ENCODE data around the gene MPC1. TPM values are rescaled to one million over a fixed set of nuclear protein-coding genes. Genes with fewer than 3 reads are reported as not detected.

Gene MPC1
- polyA plus RNA-seq, 1 experiment = 20.0 TPM

- CTCF ChIA-PET = interaction anchor here (0.6 to 2.3 kb wide), 2 partner anchors 10 to 77 kb away, joined by 3 to 24 read pairs; no protein-coding TSS in a partner anchor
- Histone ChIP-seq H3K27me3 (ENCODE audit: control insufficient read depth, insufficient read depth, low read length) (no peaks in the 10 kb centered on the region), H3K4me3 (ENCODE audit: low read depth, low read length) (no peak overlapping the region), H3K27ac (ENCODE audit: low read depth, low read length) (no peak overlapping the region), H3K9me3 (ENCODE audit: control insufficient read depth, insufficient read depth, low read length) (no peaks in the 10 kb centered on the region)
- no peak for TF ChIP-seq CTCF (IDR thresholded peaks at IDR 0.05; ENCODE audit: low read depth, low read length)
- POLR2A ChIA-PET = no interaction called here
- DNase-seq (ENCODE audit: low read depth, low spot score) = no peak
These were observed 59.3 kb downstream of the MPC1 start for GRCh38 chr6:166323395-166323794.

GRCh38 chr6:166318649-166319600 lies 63.8 kb downstream of the MPC1 start:
- DNase-seq (ENCODE audit: low read depth, low spot score) = no peak
- TF ChIP-seq CTCF (IDR thresholded peaks at IDR 0.05; ENCODE audit: low read depth, low read length) = no peak
- ChIA-PET POLR2A (interaction anchor here (0.6 kb wide), 1 partner anchor 309 kb away, joined by 3 read pairs; no protein-coding TSS in a partner anchor), CTCF (interaction anchor here (0.5 to 1.5 kb wide), 4 partner anchors 19 to 82 kb away, joined by 4 to 7 read pairs (median 5); no protein-coding TSS in a partner anchor)
- no peak overlapping the region for H3K27ac ChIP-seq (ENCODE audit: low read depth, low read length)
- no peak overlapping the region for H3K4me3 ChIP-seq (ENCODE audit: low read depth, low read length)
- no peaks in the 10 kb centered on the region for H3K9me3 ChIP-seq (ENCODE audit: control insufficient read depth, insufficient read depth, low read length)
- no peaks in the 10 kb centered on the region for H3K27me3 ChIP-seq (ENCODE audit: control insufficient read depth, insufficient read depth, low read length)

- Histone ChIP-seq H3K27me3 (ENCODE audit: control insufficient read depth, insufficient read depth, low read length) (no peaks in the 10 kb centered on the region), H3K27ac (ENCODE audit: low read depth, low read length) (no peak overlapping the region), H3K9me3 (ENCODE audit: control insufficient read depth, insufficient read depth, low read length) (no peaks in the 10 kb centered on the region), H3K4me3 (ENCODE audit: low read depth, low read length) (no peak overlapping the region)
- POLR2A ChIA-PET = interaction anchor here (0.9 kb wide), 1 partner anchor 9 kb away, joined by 3 read pairs; no protein-coding TSS in a partner anchor
- CTCF ChIA-PET = interaction anchor here (0.5 kb wide), 1 partner anchor 18 kb away, joined by 7 read pairs; no protein-coding TSS in a partner anchor
- DNase-seq (ENCODE audit: low read depth, low spot score) = no peak
- no peak for TF ChIP-seq CTCF (IDR thresholded peaks at IDR 0.05; ENCODE audit: low read depth, low read length)
These were observed 64.5 kb downstream of the MPC1 start for GRCh38 chr6:166318227-166318626.

- no peak overlapping the region for H3K27ac ChIP-seq (ENCODE audit: low read depth, low read length)
- no peak overlapping the region for H3K4me3 ChIP-seq (ENCODE audit: low read depth, low read length)
- TF ChIP-seq CTCF (IDR thresholded peaks at IDR 0.05; ENCODE audit: low read depth, low read length) = no peak
- ChIA-PET POLR2A (interaction anchor here (0.9 kb wide), 1 partner anchor 8 kb away, joined by 3 read pairs; no protein-coding TSS in a partner anchor), CTCF (no interaction called here)
- DNase-seq (ENCODE audit: low read depth, low spot score) = no peak
- H3K27me3 ChIP-seq (ENCODE audit: control insufficient read depth, insufficient read depth, low read length) = no peaks in the 10 kb centered on the region
- H3K9me3 ChIP-seq (ENCODE audit: control insufficient read depth, insufficient read depth, low read length) = no peaks in the 10 kb centered on the region
These were observed 65.2 kb downstream of the MPC1 start for GRCh38 chr6:166317261-166318212.

All from AG04450 (cell line).